CD4-positive, alpha-beta memory T cell (primary cell): ENCODE measurements around the gene GALNT17. TPM values are rescaled to one million over a fixed set of nuclear protein-coding genes. Genes with fewer than 3 reads are reported as not detected.
"Not testable (repeated sequence)": the region's sequence is repeated elsewhere in the genome, so short reads cannot be mapped to it uniquely, and the experiment has no call there.

Source experiments
- CTCF ChIA-PET: fragments of 350-600 bp; sonication (Branson Sonifier 250); formaldehyde crosslinking; loops from one replicate; lab custom pipeline; 2021; ENCODE audit warnings: inconsistent platforms; ENCODE audit not compliant: partially characterized antibody; lab: Charles Lee
- POLR2A ChIA-PET: fragments of 350-600 bp; sonication (Branson Sonifier 250); formaldehyde crosslinking; loops from one replicate; lab custom pipeline; 2021; ENCODE audit not compliant: partially characterized antibody; lab: Charles Lee
- DNase-seq, 5 donors: peaks; one replicate each; pipeline versions ENCODE4 v3.0.0 to v3.0.0-alpha.2; 2020 to 2022; ENCODE audit warnings: mixed read lengths in 1 of 5
- H3K27ac ChIP-seq: one replicate; pipeline ENCODE4 v1.7.0; 2013; ENCODE audit warnings: low read depth, low read length
- H3K27me3 ChIP-seq: 2 replicates; pipeline ENCODE4 v1.7.0; 2013; ENCODE audit warnings: mild to moderate bottlenecking, low read length, moderate library complexity; ENCODE audit not compliant: insufficient read depth
- H3K36me3 ChIP-seq: 2 replicates; pipeline ENCODE4 v1.7.0; 2013; ENCODE audit warnings: mild to moderate bottlenecking, low read length, moderate library complexity; ENCODE audit not compliant: insufficient read depth
- H3K4me1 ChIP-seq: 2 replicates; pipeline ENCODE4 v1.7.0; 2013; ENCODE audit warnings: mild to moderate bottlenecking, low read length, moderate library complexity; ENCODE audit not compliant: insufficient read depth
- H3K4me3 ChIP-seq, 2 donors: one replicate each; pipeline ENCODE4 v1.7.0; 2013; ENCODE audit warnings: low read length in 2 of 2, mild to moderate bottlenecking in 1 of 2
- H3K9me3 ChIP-seq, 2 donors: one replicate each; pipeline ENCODE4 v1.7.0; 2013; ENCODE audit warnings: low read length in 2 of 2, control low read depth in 1 of 2; ENCODE audit not compliant: control insufficient read depth in 1 of 2
- H3K27ac Mint-ChIP-seq, 7 donors: one replicate each; pipeline ENCODE4 v1.8.0; 2020 to 2021; ENCODE audit warnings: mixed read lengths in 7 of 7, mild to moderate bottlenecking in 6 of 7, inconsistent platforms in 3 of 7, moderate library complexity in 3 of 7
- H3K27me3 Mint-ChIP-seq, 2 donors: one replicate each; pipeline ENCODE4 v1.8.0; 2020 to 2021; ENCODE audit warnings: mixed read lengths in 2 of 2
- H3K36me3 Mint-ChIP-seq, 2 donors: one replicate each; pipeline ENCODE4 v1.8.0; 2020 to 2021; ENCODE audit warnings: mixed read lengths in 2 of 2, inconsistent platforms in 1 of 2, mild to moderate bottlenecking in 1 of 2
- H3K4me1 Mint-ChIP-seq, 4 donors: one replicate each; pipeline ENCODE4 v1.8.0; 2020 to 2021; ENCODE audit warnings: mixed read lengths in 4 of 4, mild to moderate bottlenecking in 1 of 4
- H3K4me3 Mint-ChIP-seq, 8 donors: one replicate each; pipeline ENCODE4 v1.8.0; 2020 to 2021; ENCODE audit warnings: mixed read lengths in 8 of 8, mild to moderate bottlenecking in 7 of 8, moderate library complexity in 6 of 8, inconsistent platforms in 3 of 8
- H3K9me3 Mint-ChIP-seq, 8 donors: one replicate each; pipeline ENCODE4 v1.8.0; 2020 to 2021; ENCODE audit warnings: mixed read lengths in 8 of 8, mild to moderate bottlenecking in 5 of 8, inconsistent platforms in 3 of 8, moderate library complexity in 1 of 8
- intact Hi-C: fragments of 100-400 bp; cut with micrococcal nuclease; formaldehyde crosslinking; loops from one replicate; pipeline ENCODE4 v1.15.1; 2023
- polyA plus RNA-seq, 2 donors: library from polyadenylated mRNA; unstranded; fragments of 300-500 nt; fragmentation: Illumina TruSeq; gene quantifications; one replicate each; pipeline ENCODE4 v1.2.3, GENCODE V29; 2021
- total RNA-seq, 2 experiments: library from RNA; stranded (reverse); gene quantifications; one replicate each; pipeline ENCODE4 v1.2.3, GENCODE V29; 2021

Gene GALNT17
- total and polyA plus RNA-seq, 4 experiments from 2014 or later, result not detected

DNA sequence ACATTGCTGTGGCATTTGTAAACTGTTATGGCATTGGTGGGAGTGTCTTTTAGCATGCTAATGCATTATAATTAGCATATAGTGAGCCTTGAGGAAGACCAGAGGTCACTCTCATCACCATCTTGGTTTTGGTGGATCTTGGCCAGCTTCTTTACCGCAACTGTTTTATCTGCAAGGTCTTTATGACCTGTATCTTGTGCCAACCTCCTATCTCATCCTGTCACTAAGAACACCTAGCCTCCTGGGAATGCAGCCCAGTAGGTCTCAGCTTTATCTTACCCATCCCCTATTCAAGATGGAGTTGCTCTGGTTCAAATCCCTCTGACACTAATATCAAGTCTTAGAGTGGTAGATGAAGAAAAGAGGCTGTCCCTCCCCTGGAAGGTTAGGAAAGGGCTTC lies 506.2 kb downstream of the GALNT17 start:
- Histone ChIP-seq H3K27ac (no peak overlapping the region), H3K4me1 (no peaks in the 10 kb centered on the region), H3K27me3 (no peaks in the 10 kb centered on the region), H3K36me3 (no peaks in the 10 kb centered on the region), H3K9me3 (no peaks in the 10 kb centered on the region), H3K4me3 (no peak overlapping the region)
- H3K4me3 Mint-ChIP-seq, result no peak overlapping the region
- H3K9me3 Mint-ChIP-seq, result peaks cover 0 to 6% (median 1%) of the 10 kb centered on the region in 8 donors
- no peaks in the 10 kb centered on the region for H3K4me1 Mint-ChIP-seq
- POLR2A ChIA-PET, result no interaction called here
- H3K36me3 Mint-ChIP-seq, result no peaks in the 10 kb centered on the region
- intact Hi-C loops, result no loop called here
- no peaks in the 10 kb centered on the region for H3K27me3 Mint-ChIP-seq
- DNase-seq, result no peak
- H3K27ac Mint-ChIP-seq, result no peak overlapping the region
- CTCF ChIA-PET, result no interaction called here

GRCh38 chr7:71639382-71640085 lies 507.6 kb downstream of the GALNT17 start:
- no peak overlapping the region for H3K4me3 Mint-ChIP-seq
- Histone ChIP-seq H3K27me3 (no peaks in the 10 kb centered on the region), H3K27ac (no peak overlapping the region), H3K36me3 (no peaks in the 10 kb centered on the region), H3K4me3 (no peak overlapping the region), H3K9me3 (no peaks in the 10 kb centered on the region), H3K4me1 (no peaks in the 10 kb centered on the region)
- H3K36me3 Mint-ChIP-seq, result no peaks in the 10 kb centered on the region
- intact Hi-C loops, result no loop called here
- no peaks in the 10 kb centered on the region for H3K27me3 Mint-ChIP-seq
- ChIA-PET POLR2A (no interaction called here), CTCF (no interaction called here)
- no peak overlapping the region for H3K27ac Mint-ChIP-seq
- H3K4me1 Mint-ChIP-seq, result no peaks in the 10 kb centered on the region
- no peak for DNase-seq
- peaks cover 0 to 8% (median 2%) of the 10 kb centered on the region in 8 donors for H3K9me3 Mint-ChIP-seq

DNA sequence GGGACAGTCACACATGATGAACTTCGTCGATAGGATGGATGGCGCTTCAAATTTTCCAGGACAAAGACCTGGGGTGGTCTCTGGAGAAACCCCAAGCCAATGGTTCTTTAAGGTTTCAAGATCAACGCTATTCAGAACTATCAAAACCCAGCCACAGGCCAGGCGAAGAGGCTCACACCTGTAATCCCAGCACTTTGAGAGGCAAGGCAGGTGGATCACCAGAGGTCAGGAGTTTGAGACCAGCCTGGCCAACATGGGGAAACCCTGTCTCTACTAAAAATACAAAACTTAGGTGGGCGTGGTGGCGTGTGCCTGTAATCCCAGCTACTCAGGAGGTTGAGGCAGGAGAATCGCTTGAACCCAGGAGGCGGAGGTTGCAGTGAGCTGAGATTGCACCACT lies 511.1 kb downstream of the GALNT17 start:
- DNase-seq, H3K27me3 Mint-ChIP-seq, POLR2A ChIA-PET, H3K27me3 ChIP-seq, H3K27ac ChIP-seq, H3K36me3 Mint-ChIP-seq, H3K4me3 ChIP-seq, H3K4me3 Mint-ChIP-seq, H3K4me1 Mint-ChIP-seq, CTCF ChIA-PET, H3K4me1 ChIP-seq, H3K36me3 ChIP-seq, H3K27ac Mint-ChIP-seq, intact Hi-C loops, H3K9me3 ChIP-seq: not testable (repeated sequence)
- H3K9me3 Mint-ChIP-seq, result peaks cover 0 to 15% (median 8%) of the 10 kb centered on the region in 8 donors

- Histone ChIP-seq H3K4me1 (no peaks in the 10 kb centered on the region), H3K27me3 (no peaks in the 10 kb centered on the region), H3K9me3 (no peaks in the 10 kb centered on the region), H3K36me3 (no peaks in the 10 kb centered on the region), H3K27ac (no peak overlapping the region), H3K4me3 (no peak overlapping the region)
- ChIA-PET POLR2A (no interaction called here), CTCF (no interaction called here)
- no peak overlapping the region for H3K4me3 Mint-ChIP-seq
- H3K4me1 Mint-ChIP-seq, result no peaks in the 10 kb centered on the region
- intact Hi-C loops, result no loop called here
- peaks cover 0 to 3% of the 10 kb centered on the region in 2 donors for H3K36me3 Mint-ChIP-seq
- H3K27me3 Mint-ChIP-seq, result no peaks in the 10 kb centered on the region
- DNase-seq, result no peak
- no peak overlapping the region for H3K27ac Mint-ChIP-seq
- peaks cover 0 to 26% (median 18%) of the 10 kb centered on the region in 8 donors for H3K9me3 Mint-ChIP-seq
These were observed 513.9 kb downstream of the GALNT17 start for GRCh38 chr7:71645836-71646235.

DNA sequence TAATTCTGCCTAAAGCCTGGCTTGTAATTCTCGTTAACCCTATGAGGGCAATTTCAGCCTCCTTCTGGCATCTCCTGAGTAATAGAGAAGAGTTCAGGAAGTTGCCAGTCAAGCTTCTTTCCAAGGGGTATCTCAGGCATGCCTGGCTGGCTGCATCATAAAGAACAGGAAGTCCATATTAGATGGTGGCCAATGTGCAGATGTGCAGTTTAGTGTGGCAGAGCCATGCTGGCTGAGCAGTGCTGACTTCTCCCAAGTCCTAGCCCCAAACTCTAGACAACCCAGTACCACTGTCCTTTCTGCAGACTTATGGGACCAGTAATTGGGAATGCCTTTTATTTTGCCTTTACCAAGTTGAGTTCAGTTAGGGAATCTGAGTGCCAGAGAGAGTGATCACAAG lies 517.9 kb downstream of the GALNT17 start:
- Mint-ChIP-seq H3K9me3 (peaks cover 0 to 25% (median 16%) of the 10 kb centered on the region in 8 donors), H3K36me3 (peaks cover 0 to 3% of the 10 kb centered on the region in 2 donors), H3K4me1 (no peaks in the 10 kb centered on the region), H3K27me3 (no peaks in the 10 kb centered on the region), H3K4me3 (no peak overlapping the region), H3K27ac (no peak overlapping the region)
- no peak overlapping the region for H3K27ac ChIP-seq
- no peaks in the 10 kb centered on the region for H3K4me1 ChIP-seq
- DNase-seq, result no peak
- intact Hi-C loops, result no loop called here
- no peak overlapping the region for H3K4me3 ChIP-seq
- no peaks in the 10 kb centered on the region for H3K9me3 ChIP-seq
- no peaks in the 10 kb centered on the region for H3K27me3 ChIP-seq
- H3K36me3 ChIP-seq, result no peaks in the 10 kb centered on the region
- POLR2A ChIA-PET, result no interaction called here
- CTCF ChIA-PET, result no interaction called here

DNA sequence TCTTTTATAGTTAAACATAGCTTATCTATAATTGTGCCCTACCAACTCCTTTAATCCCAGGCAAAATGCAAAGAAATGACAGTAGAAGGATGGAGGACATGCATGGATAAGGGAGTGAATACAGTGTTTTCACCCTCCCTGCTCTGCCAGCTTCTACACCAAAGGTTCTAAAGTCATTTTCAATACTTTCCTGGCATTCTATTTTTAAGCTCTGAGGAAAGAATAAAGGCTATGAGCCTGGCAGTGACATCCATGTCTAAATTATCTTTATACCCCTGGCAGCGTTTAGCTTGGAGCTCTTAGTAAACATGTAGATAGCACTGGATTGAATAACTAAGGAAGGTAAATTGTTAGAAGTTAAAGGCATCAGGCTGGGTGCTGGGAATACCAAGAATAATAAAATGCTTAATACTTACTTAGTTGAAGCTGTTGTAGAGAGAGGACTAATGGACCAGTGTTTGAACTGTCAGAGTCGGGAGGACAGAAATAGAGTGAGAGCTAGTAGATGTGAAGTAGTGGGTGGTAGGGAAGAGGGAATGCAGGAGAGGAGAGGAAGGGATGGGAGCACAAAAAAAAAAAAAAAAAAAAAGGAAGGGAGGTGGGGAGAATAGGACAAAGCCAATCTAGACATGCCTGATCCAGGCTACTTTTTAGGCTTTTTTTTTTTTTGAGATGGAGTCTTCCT lies 518.9 kb downstream of the GALNT17 start:
- ChIA-PET CTCF (no interaction called here), POLR2A (no interaction called here)
- Mint-ChIP-seq H3K27ac (no peak overlapping the region), H3K9me3 (peaks cover 0 to 25% (median 12%) of the 10 kb centered on the region in 8 donors), H3K4me3 (no peak overlapping the region), H3K36me3 (peaks cover 0 to 3% of the 10 kb centered on the region in 2 donors), H3K4me1 (no peaks in the 10 kb centered on the region), H3K27me3 (no peaks in the 10 kb centered on the region)
- H3K36me3 ChIP-seq, result no peaks in the 10 kb centered on the region
- H3K4me3 ChIP-seq, result no peak overlapping the region
- no peak for DNase-seq
- intact Hi-C loops, result no loop called here
- no peaks in the 10 kb centered on the region for H3K9me3 ChIP-seq
- no peaks in the 10 kb centered on the region for H3K4me1 ChIP-seq
- no peaks in the 10 kb centered on the region for H3K27me3 ChIP-seq
- H3K27ac ChIP-seq, result no peak overlapping the region

GRCh38 chr7:71652510-71652909 lies 520.6 kb downstream of the GALNT17 start:
- POLR2A ChIA-PET, result no interaction called here

More at GRCh38 chr7:71652510-71652909, 520.6 kb downstream of the GALNT17 start:
- Histone ChIP-seq H3K9me3 (no peaks in the 10 kb centered on the region), H3K36me3 (no peaks in the 10 kb centered on the region), H3K27ac (no peak overlapping the region), H3K4me1 (no peaks in the 10 kb centered on the region), H3K27me3 (no peaks in the 10 kb centered on the region), H3K4me3 (no peak overlapping the region)
- H3K27ac Mint-ChIP-seq, result no peak overlapping the region
- peaks cover 0 to 23% (median 13%) of the 10 kb centered on the region in 8 donors for H3K9me3 Mint-ChIP-seq
- no peaks in the 10 kb centered on the region for H3K27me3 Mint-ChIP-seq
- H3K4me3 Mint-ChIP-seq, result no peak overlapping the region
- peaks cover 0 to 3% of the 10 kb centered on the region in 2 donors for H3K36me3 Mint-ChIP-seq
- intact Hi-C loops, result no loop called here
- no peak for DNase-seq
- CTCF ChIA-PET, result no interaction called here
- no peaks in the 10 kb centered on the region for H3K4me1 Mint-ChIP-seq
